ENCODE results near the gene DENND6B. TPM values are rescaled to one million over a fixed set of nuclear protein-coding genes. Genes with fewer than 3 reads are reported as not detected.
A peak's percentile ranks its signal among the peaks of the same experiment; 100 is the strongest.

Gene DENND6B
- total and polyA plus RNA-seq, 7 donors, result 0.46 to 1.6 (median 0.81) TPM

DNA sequence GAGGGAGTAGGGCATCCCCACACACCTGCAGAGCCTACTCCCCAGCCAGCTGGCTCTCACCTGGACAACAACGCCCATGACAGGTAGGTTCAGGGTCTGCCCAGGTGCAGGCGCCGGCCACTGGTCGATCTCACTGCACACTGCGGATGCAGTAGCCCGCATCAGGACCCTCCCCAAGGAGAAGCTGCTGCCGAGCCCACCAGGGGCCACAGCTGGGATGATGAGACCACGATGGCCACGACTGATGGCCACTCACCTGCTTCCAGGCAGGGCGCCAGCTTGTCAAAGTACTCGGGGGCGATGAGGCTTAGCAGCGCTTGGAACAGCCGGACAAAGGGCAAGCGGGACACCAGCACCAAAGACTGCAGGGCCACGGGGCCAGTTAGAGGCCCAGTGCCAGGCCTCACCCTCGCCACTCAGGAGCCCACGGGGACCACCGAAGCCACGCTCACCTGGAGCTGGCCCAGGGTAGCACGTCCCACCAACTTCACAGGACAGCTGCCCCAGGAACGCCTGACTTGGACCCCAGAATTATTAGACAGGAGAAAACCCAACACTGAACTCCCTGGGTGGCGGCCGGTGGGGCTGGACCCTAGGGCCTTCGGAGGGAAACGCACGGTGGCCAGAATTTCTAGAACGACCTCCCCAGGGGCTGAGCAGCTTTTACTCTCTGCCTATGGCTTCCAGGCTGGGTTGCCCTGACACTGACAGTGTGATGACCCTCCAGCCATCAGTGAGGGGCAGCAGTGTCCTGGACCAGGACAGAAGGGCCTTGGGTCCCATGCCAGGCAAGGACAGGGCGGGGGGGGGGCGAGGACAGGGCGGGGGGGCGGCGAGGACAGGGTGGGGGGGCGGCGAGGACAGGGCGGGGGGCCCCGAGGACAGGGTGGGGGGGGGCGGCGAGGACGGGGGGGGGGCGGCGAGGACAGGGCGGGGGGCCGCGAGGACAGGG is 10.4 kb downstream of the DENND6B start:
- H3K36me3 ChIP-seq (ENCODE audit: insufficient read depth in 1 of 2, low read depth in 1 of 2), result no peaks in the 10 kb centered on the region
- H3K27ac ChIP-seq, result no peak overlapping the region
- DNase-seq (no peak), ATAC-seq (no peak)
- no peak for TF ChIP-seq CTCF (IDR thresholded peaks at IDR 0.05)
- H3K4me1 ChIP-seq, result no peaks in the 10 kb centered on the region
- H3K4me3 ChIP-seq, result no peak overlapping the region
- no peaks in the 10 kb centered on the region for H3K9me3 ChIP-seq
- no peaks in the 10 kb centered on the region for H3K27me3 ChIP-seq (ENCODE audit: insufficient read depth in 3 of 3, low read length in 2 of 3)
- intact Hi-C loops (cut with DNase I), result no loop called here
- 83 to 84% (median 84%) methylated on average over 28 to 31 of the region's 45 CpGs for WGBS, 3 donors

DNA sequence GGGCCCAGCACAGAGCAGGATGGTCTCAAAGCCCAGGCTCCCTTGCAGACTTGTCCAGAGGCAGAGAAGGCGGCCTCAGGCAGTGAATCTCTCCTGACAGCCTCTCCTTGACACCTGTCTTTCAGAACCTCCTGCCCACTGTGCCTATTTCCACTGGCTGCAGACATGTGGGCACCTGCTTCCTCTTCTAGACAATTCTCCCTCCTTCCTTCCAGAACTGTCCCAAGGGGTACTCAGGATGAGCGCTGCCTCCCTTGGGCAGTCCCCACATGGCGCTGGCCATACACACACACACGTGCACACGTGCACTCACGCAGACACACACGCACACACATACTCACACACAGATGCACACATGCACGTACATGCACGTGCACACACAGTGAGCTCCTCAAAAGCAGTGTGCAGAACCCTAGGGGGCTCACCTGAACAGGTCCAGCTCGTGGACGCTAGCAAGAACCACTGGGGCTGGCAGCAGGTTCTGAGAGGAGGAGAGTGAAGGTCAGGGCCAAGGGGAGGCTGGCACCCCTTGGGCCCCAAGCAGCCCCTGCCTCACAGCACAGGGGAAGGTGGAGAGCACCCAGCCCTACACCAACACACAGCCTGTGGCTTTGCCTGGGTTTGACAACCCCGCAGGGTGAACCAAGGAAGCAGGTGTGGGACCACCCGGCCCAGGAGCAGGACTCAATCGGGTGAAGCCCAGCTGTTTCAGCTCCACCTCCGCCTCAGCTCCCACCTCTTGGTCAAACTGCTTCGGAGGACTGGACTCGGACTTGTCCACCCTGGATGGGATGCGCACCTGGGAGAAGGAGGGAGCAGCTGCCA is 11.3 kb downstream of the DENND6B start:
- Histone ChIP-seq H3K27me3 (ENCODE audit: insufficient read depth in 3 of 3, low read length in 2 of 3) (no peaks in the 10 kb centered on the region), H3K36me3 (ENCODE audit: insufficient read depth in 1 of 2, low read depth in 1 of 2) (no peaks in the 10 kb centered on the region), H3K9me3 (no peaks in the 10 kb centered on the region), H3K27ac (no peak overlapping the region), H3K4me1 (no peaks in the 10 kb centered on the region), H3K4me3 (no peak overlapping the region)
- intact Hi-C loops (cut with DNase I), result no loop called here
- 87 to 88% (median 88%) methylated on average over 15 to 18 of the region's 18 CpGs for WGBS, 3 donors
- DNase-seq, result no peak
- TF ChIP-seq CTCF (IDR thresholded peaks at IDR 0.05), result no peak
- no peak for ATAC-seq

GRCh38 chr22:50314455-50315288 is 12.1 kb downstream of the DENND6B start:
- Histone ChIP-seq H3K9me3 (no peaks in the 10 kb centered on the region), H3K4me3 (peak overlapping the region; percentile 28), H3K4me1 (no peaks in the 10 kb centered on the region), H3K36me3 (ENCODE audit: insufficient read depth in 1 of 2, low read depth in 1 of 2) (no peaks in the 10 kb centered on the region), H3K27me3 (ENCODE audit: insufficient read depth in 3 of 3, low read length in 2 of 3) (no peaks in the 10 kb centered on the region), H3K27ac (no peak overlapping the region)
- ATAC-seq, result peak in 3 of 4 donors; percentile 17 to 51 (median 25)
- no peak for TF ChIP-seq CTCF (IDR thresholded peaks at IDR 0.05)
- 65 to 70% (median 68%) methylated on average over 32 to 33 of the region's 33 CpGs for WGBS, 3 donors
- peak in 1 of 2 donors; percentile 57 for DNase-seq
- intact Hi-C loops (cut with DNase I), result no loop called here

DNA sequence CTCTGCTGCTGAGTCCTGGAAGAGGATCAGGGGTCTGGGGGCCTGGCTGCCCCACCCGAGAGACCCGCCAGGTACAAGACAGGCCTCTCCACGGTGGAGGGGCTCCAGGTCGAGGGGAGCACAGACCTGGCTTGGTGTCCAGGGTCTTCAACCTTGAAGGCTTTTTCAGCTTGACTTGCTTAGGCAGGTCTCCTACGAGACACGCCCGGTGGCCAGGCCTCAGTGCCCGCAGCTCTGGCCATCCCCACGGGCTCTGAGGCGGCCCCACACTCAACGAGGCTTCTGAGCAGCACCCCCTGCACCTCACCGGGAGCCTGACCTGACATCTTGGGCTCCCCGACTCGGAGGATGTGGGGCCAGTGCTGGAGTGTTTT is 12.7 kb downstream of the DENND6B start:
- WGBS, 3 donors, result 67 to 72% (median 71%) methylated on average over 13 to 14 of the region's 14 CpGs
- H3K4me1 ChIP-seq, result no peaks in the 10 kb centered on the region

More for the DNA sequence above, 12.7 kb downstream of the DENND6B start:
- ATAC-seq (no peak), DNase-seq (no peak)
- Histone ChIP-seq H3K36me3 (ENCODE audit: insufficient read depth in 1 of 2, low read depth in 1 of 2) (no peaks in the 10 kb centered on the region), H3K27ac (no peak overlapping the region), H3K9me3 (no peaks in the 10 kb centered on the region), H3K4me3 (no peak overlapping the region), H3K27me3 (ENCODE audit: insufficient read depth in 3 of 3, low read length in 2 of 3) (no peaks in the 10 kb centered on the region)
- no peak for TF ChIP-seq CTCF (IDR thresholded peaks at IDR 0.05)
- intact Hi-C loops (cut with DNase I), result no loop called here
